GM12891 (cell line): ENCODE results near the gene ZNF705A.
"Not testable (repeated sequence)": the region's sequence is repeated elsewhere in the genome, so short reads cannot be mapped to it uniquely, and the experiment has no call there.

Source experiments
- DNase-seq: peaks from one replicate; pipeline ENCODE4 v3.0.0; 2011; ENCODE audit warnings: low spot score; ENCODE audit not compliant: insufficient read length
- FAIRE-seq: peaks from 2 replicates; lab custom pipeline; 2011; peaks lifted over from hg19 to GRCh38; lab: Jason Lieb, UNC
- PAX5 ChIP-seq: IDR thresholded peaks from 2 replicates; pipeline ENCODE4 v1.6.1; 2011; ENCODE audit warnings: low read length, moderate library complexity, mild to moderate bottlenecking; ENCODE audit not compliant: insufficient read depth, severe bottlenecking
- POLR2A ChIP-seq: IDR thresholded peaks from 2 replicates; pipeline ENCODE4 v1.6.1; 2011; ENCODE audit warnings: low read depth, low read length, control low read depth
- POLR2AphosphoS5 ChIP-seq: IDR thresholded peaks from 2 replicates; pipeline ENCODE4 v1.6.1; 2011; ENCODE audit warnings: low read depth, low read length, control low read depth
- POU2F2 ChIP-seq: IDR thresholded peaks from 2 replicates; pipeline ENCODE4 v1.6.1; 2011; ENCODE audit warnings: low read depth, mild to moderate bottlenecking, control low read depth, low read length, moderate library complexity
- SPI1 ChIP-seq: IDR thresholded peaks from 2 replicates; pipeline ENCODE4 v1.6.1; 2011; ENCODE audit warnings: low read depth, low read length, control low read depth
- TAF1 ChIP-seq: IDR thresholded peaks from 2 replicates; pipeline ENCODE4 v1.6.1; 2011; ENCODE audit warnings: low read depth, low read length, control low read depth

Gene ZNF705A

DNA sequence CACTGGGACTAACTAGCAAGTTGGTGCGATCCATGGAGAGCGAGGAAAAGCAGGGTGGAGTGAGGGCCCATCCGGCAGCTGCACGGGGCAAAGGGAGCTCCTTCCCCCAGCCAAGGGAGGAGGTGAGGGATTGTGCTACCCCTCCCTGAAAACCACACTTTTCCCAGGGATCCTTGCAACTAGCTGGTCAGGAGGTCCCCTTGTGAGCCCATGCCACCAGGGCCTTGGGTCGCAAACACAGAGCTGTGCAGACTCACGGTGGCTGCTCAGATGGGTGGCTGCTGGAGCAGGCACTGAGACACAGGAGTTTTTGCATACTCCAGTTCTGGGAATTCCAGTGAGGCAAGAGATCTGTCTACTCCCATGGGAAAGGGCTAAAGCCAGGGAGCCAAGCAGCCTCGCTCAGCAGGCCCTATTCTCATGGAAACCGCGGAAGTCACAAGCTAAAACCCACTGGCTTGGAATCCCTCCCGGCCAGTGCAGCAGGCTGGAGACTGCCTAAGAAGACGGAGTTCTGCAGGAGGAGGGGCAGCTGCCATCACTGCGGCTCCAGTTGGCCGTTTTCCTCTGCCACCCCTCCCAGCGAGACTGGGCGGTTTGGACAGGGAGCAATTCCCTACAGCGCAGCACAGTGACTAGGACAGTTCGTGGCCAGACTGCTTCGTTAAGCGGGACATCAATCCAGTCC, 10.9 kb upstream of the ZNF705A start:
- TF ChIP-seq POU2F2 (no peak), SPI1 (no peak), PAX5 (no peak), POLR2AphosphoS5 (no peak), TAF1 (no peak), POLR2A (no peak)
- no peak for DNase-seq
- no peak for FAIRE-seq

DNA sequence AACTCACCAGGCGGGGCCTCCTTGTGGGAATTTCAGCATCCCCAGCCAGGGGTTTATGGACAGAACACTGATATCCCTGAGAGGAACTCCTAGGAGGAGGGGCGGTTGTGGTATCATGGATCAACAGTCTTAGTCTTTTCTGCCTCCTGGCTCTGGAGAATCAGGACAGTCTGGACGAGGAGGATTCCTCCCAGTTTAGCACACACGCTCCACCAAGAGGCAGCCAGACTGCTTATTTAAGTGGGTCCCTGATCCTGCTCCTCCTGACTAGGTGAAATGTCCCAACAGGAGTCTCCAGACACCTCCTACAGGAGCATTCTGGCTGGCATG, 10.4 kb upstream of the ZNF705A start:
- FAIRE-seq, result no peak
- DNase-seq, result no peak
- TF ChIP-seq POLR2AphosphoS5 (no peak), PAX5 (no peak), TAF1 (no peak), SPI1 (no peak), POLR2A (no peak), POU2F2 (no peak)

DNA sequence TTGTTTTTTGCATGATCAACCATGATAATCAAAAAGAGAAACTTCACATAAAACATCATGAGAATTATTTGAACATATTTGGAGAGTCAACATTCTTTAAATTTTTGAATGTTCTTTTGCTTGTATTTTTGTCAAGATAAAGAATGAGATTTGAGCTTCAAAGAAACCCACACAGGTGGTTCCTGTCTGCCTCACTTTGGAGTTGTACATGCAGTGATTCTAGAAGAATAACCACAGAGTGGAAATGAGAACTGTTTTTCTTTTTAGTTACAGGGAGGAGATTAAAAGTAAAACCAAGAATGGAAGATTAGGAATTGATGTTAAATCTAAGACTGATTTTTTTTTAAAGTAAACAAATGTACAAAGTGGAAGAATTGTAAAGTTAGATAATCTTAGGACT, 2.3 kb upstream of the ZNF705A start:
- FAIRE-seq (no peak), DNase-seq (no peak)
- 0 out of 2 replicates have a peak, but pooled peaks have one; percentile 16 for TF ChIP-seq SPI1
- no peak for TF ChIP-seq PAX5

DNA sequence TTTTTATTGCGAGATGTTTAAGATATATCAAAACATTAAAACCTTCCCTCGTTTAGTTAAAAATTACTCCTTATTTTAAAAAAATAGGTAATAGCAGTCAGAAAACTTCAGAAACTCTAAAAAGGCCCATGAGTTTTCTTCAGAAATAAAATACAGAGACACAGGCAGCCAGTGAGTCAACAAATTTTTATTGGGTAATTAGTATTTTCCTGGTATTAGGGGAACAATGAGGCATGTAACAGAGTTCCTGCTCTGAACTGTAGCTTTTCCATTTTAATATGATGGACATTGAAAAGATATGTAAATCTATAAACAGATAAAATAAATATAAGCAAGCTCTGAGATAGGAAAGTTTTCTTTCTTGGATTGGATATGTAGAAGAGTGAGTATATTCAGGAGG, 399 bp upstream of the ZNF705A start:
- no peak for TF ChIP-seq SPI1
- no peak for TF ChIP-seq POLR2AphosphoS5
- TF ChIP-seq PAX5, result no peak
- no peak for TF ChIP-seq POU2F2
- no peak for TF ChIP-seq TAF1
- no peak for TF ChIP-seq POLR2A
- DNase-seq (no peak), FAIRE-seq (no peak)

DNA sequence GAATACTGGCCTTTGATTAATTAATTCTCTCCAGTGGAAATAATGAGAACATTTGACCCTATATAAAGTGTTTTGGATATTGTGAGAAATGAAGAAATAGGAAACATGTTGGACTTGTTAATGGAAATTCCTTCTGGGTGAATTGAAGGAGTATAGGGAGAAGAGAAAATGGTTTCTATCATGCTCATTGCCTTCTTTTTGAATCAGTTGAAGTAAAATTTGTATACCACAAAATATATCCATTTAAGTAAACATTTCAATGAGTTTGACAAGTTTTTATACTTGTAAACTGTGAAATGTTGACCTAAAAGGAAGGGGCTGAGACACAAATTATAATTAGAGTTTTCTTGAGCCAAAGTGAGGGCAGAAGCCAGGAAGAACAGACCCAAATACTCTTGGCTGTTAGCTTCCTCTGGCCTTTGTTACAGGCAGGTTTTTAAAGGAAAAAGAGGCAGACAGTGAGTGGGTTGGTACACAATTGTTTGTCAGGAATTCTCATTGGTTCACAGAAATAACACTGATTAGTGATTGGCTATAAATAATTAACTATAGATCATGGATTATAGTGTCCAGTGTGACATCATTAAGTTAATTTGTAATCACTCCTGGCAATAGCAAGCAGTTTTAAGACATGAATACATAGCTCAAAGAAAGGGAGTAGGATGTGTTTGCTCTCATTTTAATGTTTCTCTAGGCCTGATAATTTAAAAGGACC, 826 bp downstream of the ZNF705A start:
- FAIRE-seq (no peak), DNase-seq (no peak)
- TF ChIP-seq SPI1 (no peak), POLR2AphosphoS5 (no peak), PAX5 (no peak), POU2F2 (no peak), TAF1 (no peak), POLR2A (no peak)

DNA sequence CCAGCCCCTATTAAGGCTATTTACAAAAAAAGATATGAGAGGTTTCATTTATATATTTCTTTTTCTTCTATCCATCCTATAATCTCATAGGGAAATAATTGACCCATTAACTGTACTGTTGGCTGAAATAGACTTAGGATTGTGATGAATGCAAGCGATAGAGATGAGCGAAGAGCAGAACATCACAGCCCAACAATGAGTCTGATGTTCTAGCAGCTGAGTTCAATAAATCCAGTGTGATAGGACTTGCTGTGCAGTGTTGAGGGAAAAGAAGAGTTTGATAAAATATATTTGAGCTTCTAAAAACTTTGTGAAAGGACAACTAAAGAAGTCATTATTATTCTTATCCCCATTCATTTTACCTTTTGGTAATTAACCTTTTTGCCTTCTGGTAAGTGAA, 16.1 kb downstream of the ZNF705A start:
- not testable (repeated sequence) for FAIRE-seq, DNase-seq

DNA sequence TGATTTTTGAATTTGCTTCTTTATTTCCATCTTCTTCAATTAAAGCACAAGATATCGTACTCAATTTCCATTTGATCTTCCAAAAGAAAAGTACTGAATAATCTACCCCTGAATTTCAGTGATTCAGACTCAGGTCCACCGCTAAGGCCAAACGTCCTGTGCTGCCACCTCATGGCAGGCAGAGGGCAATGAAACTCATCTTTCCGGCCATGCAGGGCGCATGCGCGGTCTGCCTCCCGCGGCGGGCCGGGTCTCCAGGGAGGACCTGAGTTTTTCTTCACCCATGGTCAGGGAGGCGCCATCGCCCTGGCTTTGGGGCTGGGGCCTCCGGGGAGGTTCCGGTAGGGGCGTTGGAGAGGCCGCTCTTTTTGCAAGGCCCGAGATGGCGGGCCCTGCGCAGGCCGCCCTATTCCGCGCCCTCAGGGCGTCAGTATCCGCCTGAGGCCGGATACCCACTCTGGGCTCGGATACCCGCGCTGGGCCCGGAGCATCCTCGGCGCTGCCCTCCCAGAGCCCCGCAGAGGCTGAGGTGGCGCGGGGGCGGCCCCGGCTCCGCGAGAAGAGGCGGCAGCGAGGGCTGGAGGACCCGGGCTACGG, 23.3 kb downstream of the ZNF705A start:
- not testable (repeated sequence) for FAIRE-seq
- DNase-seq, result peak; percentile 49

DNA sequence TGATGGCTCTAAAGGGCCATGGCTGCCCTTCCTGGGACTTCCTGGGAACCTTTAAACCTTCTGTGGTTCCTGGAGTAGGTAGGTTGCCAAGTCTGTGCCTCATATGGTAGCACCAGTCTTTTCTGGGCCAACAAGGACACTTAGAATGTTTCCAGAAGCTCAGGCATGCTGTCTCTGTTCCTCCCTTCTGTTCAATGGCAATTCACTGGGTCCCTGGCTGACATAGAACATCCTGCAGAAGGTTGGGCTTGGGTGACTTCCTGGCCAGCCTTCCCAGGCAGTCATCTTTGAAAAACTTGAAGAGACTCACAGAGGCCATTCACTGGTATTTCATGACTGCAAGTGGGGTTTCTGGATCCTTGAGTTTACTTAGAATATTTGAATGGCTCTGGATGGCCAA, 24.5 kb downstream of the ZNF705A start:
- FAIRE-seq, DNase-seq: not testable (repeated sequence)

DNA sequence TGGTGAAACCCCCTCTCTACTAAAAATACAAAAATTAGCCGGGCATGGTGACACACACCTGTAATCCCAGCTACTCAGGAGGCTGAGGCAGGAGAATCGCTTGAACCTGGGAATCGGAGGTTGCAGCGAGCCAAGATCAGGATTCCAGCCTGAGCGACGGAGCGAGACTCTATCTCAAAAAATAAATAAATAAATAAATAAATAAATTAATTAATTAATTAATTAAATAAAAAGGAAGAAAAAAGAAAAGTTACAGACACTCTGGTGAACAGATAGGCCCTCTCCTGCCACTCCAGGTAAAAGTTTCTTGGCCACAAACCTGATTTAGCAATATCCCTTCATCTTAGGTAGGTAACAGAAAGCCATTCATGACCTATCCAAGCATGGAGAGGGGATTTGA, 26.1 kb downstream of the ZNF705A start:
- FAIRE-seq, DNase-seq: not testable (repeated sequence)

DNA sequence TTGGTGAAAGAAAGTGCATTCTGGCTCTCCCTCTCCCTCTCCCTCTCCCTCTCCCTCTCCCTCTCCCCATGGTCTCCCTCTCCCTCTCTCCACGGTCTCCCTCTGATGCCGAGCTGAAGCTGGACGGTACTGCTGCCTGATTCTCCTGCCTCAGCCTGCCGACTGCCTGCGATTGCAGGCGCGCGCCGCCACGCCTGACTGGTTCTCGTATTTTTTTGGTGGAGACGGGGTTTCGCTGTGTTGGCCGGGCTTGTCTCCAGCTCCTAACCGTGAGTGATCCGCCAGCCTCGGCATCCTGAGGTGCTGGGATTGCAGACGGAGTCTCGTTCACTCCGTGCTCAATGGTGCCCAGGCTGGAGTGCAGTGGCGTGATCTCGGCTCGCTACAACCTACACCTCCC, 26.5 kb downstream of the ZNF705A start:
- not testable (repeated sequence) for FAIRE-seq, DNase-seq

DNA sequence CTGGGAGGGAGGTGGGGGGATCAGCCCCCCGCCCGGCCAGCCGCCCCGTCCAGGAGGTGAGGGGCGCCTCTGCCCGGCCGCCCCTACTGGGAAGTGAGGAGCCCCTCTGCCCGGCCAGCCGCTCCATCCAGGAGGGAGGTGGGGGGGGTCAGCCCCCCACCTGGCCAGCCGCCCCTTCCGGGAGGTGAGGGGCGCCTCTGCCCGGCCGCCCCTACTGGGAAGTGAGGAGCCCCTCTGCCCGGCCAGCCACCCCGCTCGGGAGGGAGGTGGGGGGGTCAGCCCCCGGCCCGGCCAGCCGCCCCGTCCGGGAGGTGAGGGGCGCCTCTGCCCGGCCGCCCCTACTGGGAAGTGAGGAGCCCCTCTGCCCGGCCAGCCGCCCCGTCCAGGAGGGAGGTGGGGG, 27.4 kb downstream of the ZNF705A start:
- FAIRE-seq, DNase-seq: not testable (repeated sequence)

DNA sequence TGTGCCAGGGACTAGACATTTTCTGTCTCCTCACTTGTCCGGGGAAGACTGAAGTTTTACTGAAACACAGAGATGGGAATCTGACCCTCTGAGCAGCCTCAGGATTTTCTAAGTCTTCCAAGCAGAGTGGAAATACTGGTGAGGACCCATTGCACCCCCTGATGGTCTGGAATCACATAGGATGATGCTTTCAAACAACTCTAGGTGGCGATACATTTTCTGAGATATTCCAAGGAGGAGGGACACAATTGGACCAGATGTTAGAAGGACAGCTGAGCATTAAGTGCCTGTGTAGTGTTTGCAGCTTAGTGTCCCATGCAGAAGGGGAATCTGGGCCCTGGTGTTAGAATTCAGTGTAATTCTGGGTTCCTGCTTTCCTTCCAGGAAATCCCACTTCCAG, 31.3 kb downstream of the ZNF705A start:
- not testable (repeated sequence) for FAIRE-seq

DNA sequence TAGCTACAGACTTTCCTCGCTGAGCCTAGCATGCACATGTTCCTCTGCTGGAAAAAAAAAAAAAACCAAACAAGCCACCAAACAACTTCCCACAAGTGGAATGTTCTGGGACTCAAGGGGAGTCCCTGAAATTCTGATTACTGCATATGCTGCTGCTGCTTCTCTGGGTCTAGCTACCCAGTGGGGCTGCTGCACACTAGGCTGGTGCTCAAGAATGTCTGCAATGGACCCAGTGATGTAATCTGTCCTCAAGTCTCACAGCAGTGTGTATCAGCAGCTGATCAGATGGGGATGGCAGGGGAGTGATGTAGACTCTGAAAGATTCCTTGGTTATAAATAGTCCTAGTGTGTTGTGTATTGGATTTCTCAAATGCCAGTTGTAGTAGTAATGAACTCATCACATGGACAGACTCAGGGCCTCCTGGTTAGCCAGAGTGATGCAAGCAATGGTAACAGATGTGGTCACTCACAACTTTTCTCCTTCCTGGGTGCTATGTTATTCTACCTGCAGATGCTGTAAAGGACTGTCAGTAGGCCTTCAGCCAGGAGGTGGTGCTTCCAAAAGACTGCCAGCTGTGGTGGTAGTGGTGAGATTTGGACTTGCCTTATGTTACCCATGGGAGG, 41.0 kb downstream of the ZNF705A start:
- not testable (repeated sequence) for FAIRE-seq, DNase-seq

More for the DNA sequence above, 31.3 kb downstream of the ZNF705A start:
- not testable (repeated sequence) for DNase-seq

DNA sequence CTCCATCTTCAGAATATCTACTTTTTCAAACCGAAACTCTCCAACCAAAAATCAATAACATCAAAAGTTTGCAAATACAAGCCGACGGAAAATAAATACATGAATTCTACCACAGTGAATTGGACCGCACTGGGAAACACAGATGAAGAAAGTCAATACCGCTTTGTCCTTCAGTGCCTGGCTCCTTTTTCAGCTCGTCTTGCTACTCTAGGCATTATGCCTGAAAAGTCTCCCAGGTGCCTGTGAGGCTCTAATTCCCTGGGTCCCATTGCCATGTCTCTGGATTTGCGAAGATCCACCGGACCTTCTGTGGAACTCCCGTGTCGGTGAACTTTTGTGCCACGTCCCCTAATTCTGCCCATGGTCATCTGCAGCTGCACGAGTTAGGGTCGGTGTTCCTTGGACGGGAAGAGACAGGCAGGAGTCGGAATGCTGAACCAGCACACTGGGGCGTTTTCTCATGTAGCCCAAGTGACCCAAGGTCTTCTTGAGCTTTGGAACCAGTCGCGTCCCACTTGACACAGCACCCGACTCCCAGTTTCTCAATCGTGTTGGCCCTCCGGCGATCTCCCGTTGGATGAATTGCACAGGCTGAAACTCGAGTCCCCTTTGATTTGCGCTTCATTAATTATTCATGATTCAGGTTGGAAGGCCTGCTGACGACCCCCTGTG, 62.0 kb downstream of the ZNF705A start:
- not testable (repeated sequence) for DNase-seq, FAIRE-seq

DNA sequence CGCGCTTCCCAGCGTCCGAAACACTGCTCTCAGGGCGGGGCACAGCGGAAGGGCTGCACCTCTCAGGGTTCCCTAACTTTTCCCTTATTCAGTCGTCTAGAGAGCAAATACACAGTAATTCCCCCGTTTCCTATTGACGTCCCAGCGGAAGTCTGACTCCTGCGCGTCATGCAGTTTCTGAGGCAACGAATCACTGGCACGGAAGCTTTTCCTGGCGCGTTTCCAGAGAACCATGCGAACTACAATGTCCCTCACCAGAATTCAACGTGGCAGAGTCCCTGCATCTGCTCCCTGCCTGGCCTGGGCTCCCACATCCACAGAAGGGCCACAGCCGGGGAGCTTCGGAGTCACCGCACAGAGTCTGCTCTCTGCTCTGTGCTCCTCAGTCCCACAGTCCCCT, 64.6 kb downstream of the ZNF705A start:
- DNase-seq, FAIRE-seq: not testable (repeated sequence)

DNA sequence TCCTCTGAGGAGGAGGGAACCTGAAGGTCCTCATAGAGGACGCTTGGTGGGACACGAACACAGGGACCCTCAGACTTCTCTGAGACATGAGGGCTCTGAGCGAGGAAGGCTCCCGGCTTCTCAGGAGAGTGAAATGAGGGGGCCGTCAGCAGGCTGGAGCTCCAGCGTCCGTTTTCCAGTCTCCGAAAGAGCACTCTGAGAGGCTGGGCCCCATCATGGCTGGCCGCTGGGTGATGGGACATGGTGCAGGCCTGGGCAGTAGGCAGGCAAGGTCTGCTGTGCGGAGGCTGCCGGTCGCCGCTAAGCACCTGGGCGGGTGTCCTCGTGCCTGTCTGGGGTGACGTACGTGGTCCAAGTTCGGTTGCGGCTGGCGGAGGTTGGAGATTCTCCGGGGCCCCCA, 65.0 kb downstream of the ZNF705A start:
- DNase-seq, FAIRE-seq: not testable (repeated sequence)
